ENCODE results near the gene THG1L. TPM values are rescaled to one million over a fixed set of nuclear protein-coding genes. Genes with fewer than 3 reads are reported as not detected.
A peak's percentile ranks its signal among the peaks of the same experiment; 100 is the strongest.
"Not testable (repeated sequence)": the region's sequence is repeated elsewhere in the genome, so short reads cannot be mapped to it uniquely, and the experiment has no call there.

THG1L gene
- total RNA-seq = 10 to 100 TPM; 29.2 to 32.1 TPM

DNA sequence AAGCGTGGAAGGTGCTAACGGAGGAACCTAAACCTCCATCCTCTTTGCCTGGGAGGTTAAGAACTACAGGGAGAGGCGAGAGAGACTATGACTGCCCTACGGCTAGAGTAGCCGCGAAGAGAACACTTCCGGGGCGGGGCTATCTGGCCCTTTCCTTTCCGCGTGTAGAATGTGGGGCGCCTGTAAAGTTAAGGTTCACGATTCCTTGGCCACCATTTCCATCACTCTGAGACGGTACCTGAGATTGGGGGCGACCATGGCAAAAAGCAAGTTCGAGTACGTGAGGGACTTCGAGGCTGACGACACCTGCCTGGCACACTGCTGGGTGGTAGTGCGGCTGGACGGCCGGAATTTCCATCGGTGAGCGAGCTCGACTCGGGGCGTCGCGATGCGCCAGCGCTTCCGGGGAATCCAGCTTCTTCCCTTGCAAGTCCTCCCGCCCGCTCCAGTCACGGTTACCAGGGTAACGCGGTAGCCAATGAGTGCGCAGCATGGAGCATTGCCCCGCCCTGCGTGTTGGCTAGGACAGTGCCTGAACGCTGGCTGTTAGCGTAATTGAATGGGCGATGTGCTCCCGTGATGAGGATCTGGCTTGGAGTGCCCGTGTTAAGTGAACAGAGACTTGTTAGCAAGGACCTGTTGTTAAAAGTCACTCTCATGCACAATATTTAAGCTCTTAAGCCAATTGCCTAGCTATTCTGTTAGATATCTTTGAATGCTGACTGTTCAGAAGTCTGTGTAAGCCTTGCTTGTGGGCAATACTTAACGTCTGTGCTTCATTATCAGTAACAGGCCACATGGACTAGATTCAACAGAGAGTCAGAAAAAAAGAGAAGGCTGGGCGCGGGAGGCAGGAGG, at the start of gene THG1L:
TSS of gene THG1L (plus strand) at position 149 of the 858 bp plus-strand sequence. CDS start at position 170, 21 bp downstream.
- H3K4me1 Mint-ChIP-seq = peaks cover 22% of the 10 kb centered on the region
- H3K36me3 Mint-ChIP-seq = peaks cover 7% of the 10 kb centered on the region
- no peaks in the 10 kb centered on the region for H3K9me3 Mint-ChIP-seq
- peak; percentile 98 for DNase-seq
- H3K27ac Mint-ChIP-seq = peak within 1 kb of the TSS; percentile 99
- no peaks in the 10 kb centered on the region for H3K27me3 Mint-ChIP-seq
- H3K4me3 Mint-ChIP-seq = peak within 1 kb of the TSS; percentile 92

DNA sequence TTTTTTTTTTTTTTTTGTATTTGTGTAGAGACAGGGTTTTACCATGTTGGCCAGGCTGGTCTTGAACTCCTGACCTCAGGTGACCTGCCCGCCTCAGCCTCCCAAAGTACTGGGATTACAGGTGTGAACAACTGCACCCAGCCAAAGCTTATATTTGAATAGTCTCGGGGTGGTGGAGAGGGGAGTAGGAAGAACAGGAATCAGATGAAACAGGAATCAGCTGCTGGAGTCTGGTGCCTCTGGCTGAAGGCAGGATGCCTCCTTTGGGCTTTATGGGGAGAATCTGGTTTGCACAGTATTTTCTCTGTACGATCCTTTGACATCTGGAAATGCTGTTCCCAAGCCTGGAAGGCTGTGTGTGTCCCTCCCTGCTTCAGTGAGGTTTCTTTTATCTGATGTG, 49.0 kb upstream of the THG1L start:
- no peaks in the 10 kb centered on the region for H3K9me3 Mint-ChIP-seq
- H3K27ac Mint-ChIP-seq = no peak overlapping the region
- DNase-seq = no peak
- no peaks in the 10 kb centered on the region for H3K4me1 Mint-ChIP-seq
- no peak overlapping the region for H3K4me3 Mint-ChIP-seq
- no peaks in the 10 kb centered on the region for H3K27me3 Mint-ChIP-seq
- no peaks in the 10 kb centered on the region for H3K36me3 Mint-ChIP-seq

DNA sequence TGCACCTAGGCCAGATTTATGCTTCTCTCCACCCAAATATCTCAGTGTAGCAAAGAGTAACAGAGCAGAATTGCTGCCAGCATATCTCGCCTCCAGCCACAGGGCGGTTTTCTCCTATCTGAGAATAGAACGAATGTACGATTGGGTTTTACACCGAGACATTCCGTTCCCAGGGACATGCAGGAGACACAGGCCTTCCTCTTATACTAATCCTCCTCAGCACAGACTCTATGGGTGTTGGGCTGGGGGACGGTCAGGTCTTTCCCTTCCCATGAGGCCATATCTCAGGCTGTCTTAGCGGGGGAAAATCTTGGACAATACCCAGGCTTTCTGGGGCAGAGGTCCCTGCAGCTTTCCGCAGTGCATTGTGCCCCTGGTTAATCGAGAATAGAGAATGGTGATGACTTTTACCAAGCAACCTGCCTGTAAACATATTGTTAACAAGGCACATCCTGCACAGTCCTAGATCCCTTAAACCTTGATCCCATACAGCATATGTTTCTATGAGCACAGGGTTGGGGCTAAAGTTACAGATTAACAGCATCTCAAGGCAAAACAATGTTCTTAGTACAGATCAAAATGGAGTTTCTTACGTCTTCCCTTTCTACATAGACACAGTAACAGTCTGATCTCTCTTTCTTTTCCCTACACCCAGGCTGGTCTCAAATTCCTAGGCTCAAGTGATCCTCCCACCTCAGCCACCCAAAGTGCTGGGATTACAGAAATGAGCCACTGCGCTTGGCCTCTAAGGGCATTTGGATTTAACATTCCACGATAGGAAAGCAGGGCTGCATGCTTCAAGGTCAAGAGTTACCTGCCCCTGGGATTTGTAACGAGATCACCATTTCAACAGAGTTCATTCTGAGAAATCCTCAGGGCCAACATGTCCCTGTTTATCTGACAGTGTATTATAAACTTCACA, 44.7 kb upstream of the THG1L start:
- DNase-seq = not testable (repeated sequence)

DNA sequence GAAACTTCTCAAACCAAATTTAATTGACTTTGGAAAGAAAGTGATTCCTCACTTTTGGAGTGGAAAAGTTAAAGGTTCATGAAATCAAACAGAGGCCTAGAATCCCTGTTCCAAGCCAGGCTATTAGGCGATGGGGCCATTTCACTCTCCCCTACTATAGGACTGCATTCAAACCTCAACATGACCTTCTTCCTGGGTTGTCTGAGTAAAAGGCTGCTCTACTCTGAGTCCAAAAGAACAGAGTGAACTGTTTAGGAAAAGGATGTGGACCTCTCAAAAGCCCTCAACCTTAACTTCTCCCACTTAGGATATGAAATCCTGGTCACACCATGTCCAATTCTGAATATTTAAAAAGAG, 44.0 kb upstream of the THG1L start:
- no peaks in the 10 kb centered on the region for H3K36me3 Mint-ChIP-seq
- no peak overlapping the region for H3K4me3 Mint-ChIP-seq
- H3K9me3 Mint-ChIP-seq = peaks cover 6% of the 10 kb centered on the region
- no peak for DNase-seq
- no peaks in the 10 kb centered on the region for H3K4me1 Mint-ChIP-seq
- H3K27ac Mint-ChIP-seq = no peak overlapping the region
- H3K27me3 Mint-ChIP-seq = peaks cover 9% of the 10 kb centered on the region

More for the DNA sequence above, 44.7 kb upstream of the THG1L start:
- not testable (repeated sequence) for H3K36me3 Mint-ChIP-seq, H3K27me3 Mint-ChIP-seq, H3K4me1 Mint-ChIP-seq, H3K4me3 Mint-ChIP-seq, H3K9me3 Mint-ChIP-seq, H3K27ac Mint-ChIP-seq

DNA sequence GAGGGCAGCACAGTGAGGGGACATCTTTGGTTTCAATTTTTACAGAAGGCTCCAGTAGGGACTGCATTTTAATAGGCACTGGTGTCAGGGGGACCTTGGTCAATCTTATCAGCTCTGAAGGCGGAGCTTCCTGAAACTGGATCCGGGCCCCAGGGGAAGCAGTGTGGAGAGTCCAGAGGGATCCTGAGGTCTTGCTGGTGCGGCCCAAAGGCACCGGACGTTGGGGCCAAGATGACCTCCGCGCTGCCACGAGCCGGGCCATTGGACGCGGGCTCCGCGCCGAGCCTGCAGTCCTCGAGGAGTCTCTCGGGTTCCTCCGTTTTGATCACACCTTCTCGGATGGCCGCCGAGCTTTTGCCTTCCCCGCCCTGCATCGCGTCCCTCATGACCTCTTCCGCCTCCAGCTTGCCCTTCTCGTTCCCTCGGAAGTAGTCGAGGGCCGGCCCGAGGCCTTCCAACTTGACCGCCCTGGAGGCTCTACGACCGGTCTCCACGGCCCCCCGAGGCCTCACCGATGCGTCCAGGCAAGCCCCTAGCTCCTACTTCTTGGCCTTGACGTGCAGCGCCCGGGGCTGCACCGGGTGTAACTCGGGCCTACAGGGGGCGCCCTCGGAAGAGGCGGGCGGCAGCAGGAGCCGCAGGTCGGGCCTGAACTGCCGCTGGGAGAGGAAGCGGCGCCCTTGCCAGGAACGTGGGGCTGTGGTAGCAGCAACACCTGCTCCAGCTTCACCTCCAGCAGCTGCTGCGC, 41.1 kb upstream of the THG1L start:
- H3K4me1 Mint-ChIP-seq = no peaks in the 10 kb centered on the region
- no peak overlapping the region for H3K4me3 Mint-ChIP-seq
- peaks cover 6% of the 10 kb centered on the region for H3K9me3 Mint-ChIP-seq
- H3K27me3 Mint-ChIP-seq = peaks cover 15% of the 10 kb centered on the region
- DNase-seq = peak; percentile 38
- H3K27ac Mint-ChIP-seq = no peak overlapping the region
- no peaks in the 10 kb centered on the region for H3K36me3 Mint-ChIP-seq

DNA sequence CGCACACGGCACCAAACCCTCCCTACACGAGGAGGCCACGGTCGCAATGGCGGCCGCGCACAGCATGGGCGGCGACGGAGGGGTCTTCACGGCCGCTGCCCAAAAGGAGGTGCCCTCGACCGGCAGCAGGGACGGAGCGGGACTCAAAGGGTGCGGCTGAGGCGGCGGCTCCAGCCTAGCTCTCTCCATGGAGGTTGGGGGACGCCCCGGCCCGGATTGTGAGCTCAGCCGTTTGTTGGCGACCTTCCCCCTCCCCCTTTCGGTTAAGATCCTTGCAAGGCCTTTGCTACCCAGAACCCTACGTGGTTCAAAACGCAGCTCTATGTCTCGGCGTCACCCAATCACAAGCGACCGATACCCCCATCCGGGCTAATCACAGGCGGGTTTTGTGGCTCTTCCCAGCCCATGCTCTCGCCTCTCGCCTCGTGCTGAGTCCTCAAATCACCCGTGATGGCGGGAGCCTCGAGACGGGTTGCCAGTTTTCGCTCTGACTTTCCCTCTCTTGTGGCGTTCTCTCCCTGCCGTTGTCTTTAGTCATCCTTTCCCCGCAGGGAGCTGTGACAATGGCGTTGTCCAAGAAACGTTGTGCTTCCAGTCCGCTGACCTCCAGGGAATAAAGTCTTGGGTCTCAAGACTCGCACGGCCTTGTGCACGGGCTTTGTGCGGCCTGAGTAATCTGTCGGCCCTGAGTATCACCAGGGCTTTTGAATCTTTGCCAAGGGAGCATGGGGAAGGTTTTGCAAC, 40.4 kb upstream of the THG1L start:
- Mint-ChIP-seq H3K4me3 (no peak overlapping the region), H3K4me1 (no peaks in the 10 kb centered on the region), H3K27ac (no peak overlapping the region), H3K27me3 (peaks cover 18% of the 10 kb centered on the region), H3K9me3 (peaks cover 6% of the 10 kb centered on the region), H3K36me3 (no peaks in the 10 kb centered on the region)
- no peak for DNase-seq

DNA sequence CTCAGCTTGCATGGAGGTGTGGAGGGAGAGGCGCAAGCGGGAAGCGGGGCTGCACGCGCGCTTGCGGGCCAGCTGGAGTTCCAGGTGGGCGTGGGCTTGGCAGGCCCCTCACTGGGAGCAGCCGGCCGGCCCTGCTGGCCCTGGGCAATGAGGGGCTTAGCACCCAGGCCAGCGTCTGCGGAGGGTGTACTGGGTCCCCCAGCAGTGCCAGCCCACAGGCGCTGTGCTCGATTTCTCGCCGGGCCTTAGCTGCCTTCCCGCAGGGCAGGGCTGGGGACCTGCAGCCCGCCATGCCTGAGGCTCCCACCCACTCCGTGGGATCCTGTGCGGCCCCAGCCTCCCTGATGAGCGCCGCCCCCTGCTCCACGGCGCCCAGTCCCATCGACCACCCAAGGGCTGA, 37.4 kb upstream of the THG1L start:
- H3K4me3 Mint-ChIP-seq, H3K27ac Mint-ChIP-seq, DNase-seq, H3K36me3 Mint-ChIP-seq, H3K4me1 Mint-ChIP-seq: not testable (repeated sequence)
- H3K9me3 Mint-ChIP-seq = peaks cover 14% of the 10 kb centered on the region
- peaks cover 18% of the 10 kb centered on the region for H3K27me3 Mint-ChIP-seq

DNA sequence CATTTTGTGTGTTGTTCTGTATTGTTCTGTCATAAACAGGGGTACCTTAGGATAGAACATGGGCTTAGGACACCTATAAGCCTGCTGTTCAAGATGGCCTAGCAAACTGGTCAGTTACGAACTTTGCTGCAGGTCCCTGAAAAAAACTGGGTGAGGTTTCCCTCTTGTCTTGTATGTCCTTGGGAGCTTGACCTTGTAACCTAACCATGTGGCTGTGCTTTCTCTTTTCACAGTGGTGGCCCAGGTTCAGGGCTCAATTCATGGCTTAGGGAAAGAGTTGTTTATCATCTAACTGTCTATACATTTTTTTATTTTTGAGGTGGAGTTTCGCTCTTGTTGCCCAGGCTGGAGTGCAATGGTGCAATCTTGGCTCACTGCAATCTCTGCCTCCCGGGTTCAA, 35.1 kb upstream of the THG1L start:
- not testable (repeated sequence) for DNase-seq, H3K27ac Mint-ChIP-seq, H3K4me1 Mint-ChIP-seq, H3K4me3 Mint-ChIP-seq, H3K36me3 Mint-ChIP-seq
- Mint-ChIP-seq H3K9me3 (peaks cover 13% of the 10 kb centered on the region), H3K27me3 (peaks cover 15% of the 10 kb centered on the region)

DNA sequence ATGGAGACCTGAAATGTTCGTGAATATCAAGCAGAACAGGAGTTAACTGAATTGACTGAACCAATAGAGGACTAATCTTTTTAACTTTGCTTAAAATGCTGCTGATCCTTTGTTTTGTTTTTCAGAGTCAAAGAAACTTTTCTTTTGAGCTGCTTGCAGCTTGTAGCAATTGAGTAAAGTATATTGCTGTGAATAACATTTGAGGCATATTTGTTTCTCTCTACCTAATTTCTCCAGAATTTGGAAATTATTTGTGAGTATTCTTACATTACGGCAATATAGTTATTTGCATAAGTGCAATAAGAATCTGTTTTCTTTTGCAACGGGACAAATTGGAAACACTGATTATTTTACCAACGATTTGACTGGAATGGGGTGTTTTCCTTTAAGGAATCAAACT, 32.5 kb upstream of the THG1L start:
- H3K4me3 Mint-ChIP-seq, H3K9me3 Mint-ChIP-seq, H3K27ac Mint-ChIP-seq, H3K36me3 Mint-ChIP-seq, H3K27me3 Mint-ChIP-seq, DNase-seq, H3K4me1 Mint-ChIP-seq: not testable (repeated sequence)

DNA sequence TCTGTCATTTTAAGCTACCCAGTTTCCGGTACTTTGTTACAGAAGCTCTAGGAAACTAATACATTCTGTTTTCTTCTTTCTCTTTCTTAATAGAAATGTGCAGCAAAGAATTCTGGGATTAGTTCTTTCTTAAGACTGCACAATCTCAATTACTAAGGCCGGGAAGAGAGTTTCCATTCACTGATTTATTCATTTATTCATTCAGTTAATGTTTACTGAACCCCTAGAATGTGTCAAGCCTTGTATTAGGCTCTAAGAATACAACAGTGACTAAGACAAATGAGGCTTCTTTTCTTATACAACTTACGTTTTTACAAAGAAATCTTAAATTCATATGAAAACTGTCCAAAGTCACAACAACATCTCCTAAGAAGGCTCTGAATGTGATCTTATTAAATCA, 27.5 kb upstream of the THG1L start:
- H3K4me3 Mint-ChIP-seq = no peak overlapping the region
- DNase-seq = no peak
- no peaks in the 10 kb centered on the region for H3K36me3 Mint-ChIP-seq
- no peak overlapping the region for H3K27ac Mint-ChIP-seq
- H3K4me1 Mint-ChIP-seq = no peaks in the 10 kb centered on the region
- peaks cover under 1% of the 10 kb centered on the region for H3K9me3 Mint-ChIP-seq
- H3K27me3 Mint-ChIP-seq = peaks cover 14% of the 10 kb centered on the region

DNA sequence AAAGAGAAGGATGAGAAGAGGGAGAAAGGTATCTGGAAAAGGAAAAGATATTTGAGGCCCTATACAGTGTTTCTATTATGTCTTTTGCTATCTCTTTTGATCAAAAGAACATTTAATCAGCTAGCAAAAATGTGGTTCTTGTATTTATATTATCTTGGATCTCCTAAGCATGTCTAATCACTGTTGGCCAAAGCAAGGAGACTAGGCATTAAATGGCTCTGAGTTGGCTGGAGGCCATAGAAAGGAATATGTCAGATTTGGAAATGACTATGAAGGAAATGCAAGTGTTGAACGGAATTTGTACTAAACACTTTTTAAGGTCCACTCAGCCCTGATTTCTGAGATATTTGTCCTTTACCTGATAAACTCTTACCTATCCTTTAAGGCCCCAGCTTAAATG, 22.4 kb upstream of the THG1L start:
- H3K4me3 Mint-ChIP-seq = no peak overlapping the region
- peaks cover 18% of the 10 kb centered on the region for H3K27me3 Mint-ChIP-seq
- H3K9me3 Mint-ChIP-seq = peaks cover 1% of the 10 kb centered on the region
- no peak for DNase-seq
- H3K27ac Mint-ChIP-seq = no peak overlapping the region
- no peaks in the 10 kb centered on the region for H3K36me3 Mint-ChIP-seq
- H3K4me1 Mint-ChIP-seq = no peaks in the 10 kb centered on the region

DNA sequence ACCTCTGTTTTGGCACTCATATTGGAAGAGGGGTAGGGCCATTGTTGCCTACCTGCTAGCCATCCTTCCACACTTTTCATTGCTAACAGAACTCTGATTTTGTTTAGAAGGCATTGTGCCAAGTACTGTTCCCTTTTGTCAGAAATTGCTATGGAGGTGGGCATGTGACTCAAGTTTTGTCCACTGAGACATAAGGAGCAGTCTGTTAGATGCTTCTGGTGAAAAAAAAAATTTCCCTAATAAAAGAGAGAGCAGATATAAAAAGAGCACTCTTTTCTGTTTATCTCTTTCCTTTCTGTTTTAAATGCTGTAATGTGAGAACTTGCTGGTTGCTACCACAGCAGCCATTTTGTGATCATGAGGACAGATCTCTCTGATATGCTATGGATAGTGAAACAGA, 21.9 kb upstream of the THG1L start:
- Mint-ChIP-seq H3K27ac (no peak overlapping the region), H3K4me1 (no peaks in the 10 kb centered on the region), H3K36me3 (no peaks in the 10 kb centered on the region), H3K27me3 (peaks cover 18% of the 10 kb centered on the region), H3K9me3 (peaks cover 1% of the 10 kb centered on the region), H3K4me3 (no peak overlapping the region)
- DNase-seq = no peak

DNA sequence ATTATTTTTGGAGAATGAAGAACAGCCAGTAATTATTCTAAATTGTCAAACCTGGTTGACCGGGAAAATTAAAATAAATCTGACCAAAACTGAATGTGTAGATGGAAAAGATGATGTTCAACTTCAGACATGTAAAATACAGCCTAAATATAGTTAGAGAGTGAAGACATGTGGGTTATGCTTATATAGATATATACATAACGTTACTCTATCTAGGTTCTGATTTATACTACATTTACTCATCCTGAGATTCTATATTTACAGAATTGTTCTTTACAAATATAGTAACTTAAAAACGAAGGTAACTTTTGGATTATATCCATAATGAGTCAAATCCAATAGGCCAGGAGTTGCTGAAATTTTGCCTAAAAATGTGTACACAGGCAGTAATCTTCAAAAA, 20.8 kb upstream of the THG1L start:
- peaks cover 1% of the 10 kb centered on the region for H3K9me3 Mint-ChIP-seq
- peaks cover 2% of the 10 kb centered on the region for H3K4me1 Mint-ChIP-seq
- H3K27me3 Mint-ChIP-seq = peaks cover 18% of the 10 kb centered on the region

DNA sequence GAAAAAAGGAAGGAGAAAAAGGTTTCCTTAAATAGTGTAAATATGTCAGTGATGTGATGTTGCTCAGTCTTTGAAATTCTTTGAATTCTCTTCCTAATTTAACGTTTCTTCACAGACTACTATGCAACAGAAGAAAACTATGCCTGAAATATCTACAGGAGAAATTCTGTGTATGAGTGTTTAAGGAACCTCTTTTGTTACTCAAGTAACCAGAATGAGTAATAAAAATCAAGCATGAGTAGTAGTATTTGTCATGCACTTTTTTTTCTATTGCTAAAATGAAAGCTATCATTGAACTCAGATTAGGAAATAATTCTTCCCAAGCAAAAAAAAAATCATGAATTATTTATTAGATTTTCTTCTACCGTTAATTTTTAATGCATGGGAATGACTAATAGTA, 20.3 kb upstream of the THG1L start:
- Mint-ChIP-seq H3K4me3 (no peak overlapping the region), H3K27ac (no peak overlapping the region), H3K4me1 (peaks cover 2% of the 10 kb centered on the region), H3K36me3 (peaks cover 3% of the 10 kb centered on the region), H3K9me3 (peaks cover 1% of the 10 kb centered on the region), H3K27me3 (peaks cover 18% of the 10 kb centered on the region)
- no peak for DNase-seq

More for the DNA sequence above, 20.8 kb upstream of the THG1L start:
- H3K36me3 Mint-ChIP-seq = no peaks in the 10 kb centered on the region
- no peak for DNase-seq
- no peak overlapping the region for H3K4me3 Mint-ChIP-seq
- H3K27ac Mint-ChIP-seq = no peak overlapping the region
